HG03097 (cell line): ENCODE measurements around the gene SLC22A5.

Experiments used
- ATAC-seq: cut with Tn5 transposase; IDR thresholded peaks from one replicate; pipeline ENCODE4 v1.9.1; 2021; ENCODE audit not compliant: unreplicated experiment, low FRiP score

The SLC22A5 gene

GRCh38 chr5:132439521-132440089 lies 70.1 kb downstream of the SLC22A5 start:
- ATAC-seq: no peak

- ATAC-seq: no peak
Measured at GRCh38 chr5:132444061-132444460, 74.6 kb downstream of the SLC22A5 start.
